K562 (cell line): Measurements from ENCODE around the gene PRRC2C. TPM values are rescaled to one million over a fixed set of nuclear protein-coding genes. Genes with fewer than 3 reads are reported as not detected.

Source experiments
- ATAC-seq: fragments of 200-7000 bp; cut with Tn5 transposase; 3 replicates; pipeline ENCODE4 v1.9.1; 2020; ENCODE audit warnings: moderate library complexity
- BruUV-seq: library from RNA; stranded (reverse); fragments of 400-500 nt; replicated peaks from 2 replicates; lab custom pipeline; 2021; lab: Mats Ljungman, UMichigan
- CTCF ChIA-PET: fragments of 300-600 bp; formaldehyde crosslinking; extraction: SDS; loops from one replicate; lab custom pipeline; 2021; ENCODE audit warnings: low intra/inter-chr PET ratio; lab: Yijun Ruan, JAX
- POLR2A ChIA-PET: fragments of 300-600, 350-650 bp; sonication (Branson Sonifier 250); formaldehyde crosslinking; extraction: SDS; loops from one replicate; lab custom pipeline; 2021; ENCODE audit warnings: antibody characterized with exemption, inconsistent platforms; lab: Yijun Ruan, JAX
- DNase-seq, 4 experiments: peaks; one replicate each; pipeline versions ENCODE4 v3.0.0 to v3.0.0-alpha.2; 2011 to 2018; ENCODE audit warnings: low spot score in 3 of 4, mixed read lengths in 3 of 4; ENCODE audit errors: extremely low read depth in 1 of 4
- FAIRE-seq: peaks from 2 replicates; lab custom pipeline; 2011; peaks lifted over from hg19 to GRCh38; lab: Jason Lieb, UNC
- H2AFZ ChIP-seq: 2 replicates; pipeline ENCODE4 v1.6.0; 2011; ENCODE audit warnings: low read depth, low read length, control low read depth, inconsistent platforms
- H3K27ac ChIP-seq: fragments of 200-600 bp; 3 replicates; pipeline ENCODE4 v1.8.0; 2011; ENCODE audit warnings: low read depth, mild to moderate bottlenecking, control low read depth, inconsistent platforms, low read length, moderate library complexity, mixed read lengths; ENCODE audit errors: extremely low read depth
- H3K27me3 ChIP-seq, 2 experiments: fragments of 300-600 bp in 1 of 2; 2 replicates in 1 of 2; 3 replicates in 1 of 2; pipeline versions ENCODE4 v1.6.0 to v1.8.0; 2011; ENCODE audit warnings: inconsistent platforms in 2 of 2, low read length in 2 of 2, mild to moderate bottlenecking in 1 of 2, mixed read lengths in 1 of 2, moderate library complexity in 1 of 2; ENCODE audit not compliant: control insufficient read depth in 2 of 2, insufficient read depth in 2 of 2
- H3K36me3 ChIP-seq: fragments of 300-600 bp; 3 replicates; pipeline ENCODE4 v1.8.0; 2011; ENCODE audit warnings: mild to moderate bottlenecking, low read length, inconsistent platforms; ENCODE audit not compliant: control insufficient read depth, insufficient read depth
- H3K4me1 ChIP-seq, 2 experiments: fragments of 200-600 bp in 1 of 2; replicated peaks in 1 of 2; 2 replicates in 1 of 2; 3 replicates in 1 of 2; pipeline versions ENCODE4 v1.5.1 to v1.8.0; 2011; ENCODE audit warnings: inconsistent platforms in 2 of 2, low read length in 2 of 2, mild to moderate bottlenecking in 1 of 2, mixed read lengths in 1 of 2, moderate library complexity in 1 of 2; ENCODE audit not compliant: control insufficient read depth in 2 of 2, insufficient read depth in 2 of 2
- H3K4me2 ChIP-seq: 2 replicates; pipeline ENCODE4 v1.6.1; 2011; ENCODE audit warnings: low read length, control low read depth, inconsistent platforms, mixed read lengths; ENCODE audit not compliant: insufficient read depth
- H3K4me3 ChIP-seq: fragments of 200-600 bp; sonication (generic), shearing (Covaris generic); 2 replicates; pipeline ENCODE4 v1.5.1; 2016; ENCODE audit warnings: control low read depth, inconsistent platforms
- H3K79me2 ChIP-seq: fragments of 200-600 bp; 3 replicates; pipeline ENCODE4 v1.8.0; 2011; ENCODE audit warnings: low read length, inconsistent platforms; ENCODE audit not compliant: control insufficient read depth, insufficient read depth
- H3K9ac ChIP-seq, 2 experiments: 2 replicates each; pipeline versions ENCODE4 v1.6.0 to v1.6.1; 2011; ENCODE audit warnings: low read depth in 2 of 2, low read length in 2 of 2, control low read depth in 1 of 2, inconsistent platforms in 1 of 2, mild to moderate bottlenecking in 1 of 2, mixed read lengths in 1 of 2; ENCODE audit not compliant: insufficient read depth in 1 of 2
- H3K9me1 ChIP-seq: one replicate; pipeline ENCODE4 v1.6.0; 2011; ENCODE audit warnings: inconsistent platforms, mild to moderate bottlenecking, low read length, moderate library complexity; ENCODE audit not compliant: control insufficient read depth, insufficient read depth
- H3K9me3 ChIP-seq: replicated peaks from 2 replicates; pipeline ENCODE4 v1.5.1; 2011; ENCODE audit warnings: low read depth, low read length, inconsistent platforms; ENCODE audit not compliant: control insufficient read depth, insufficient read depth
- H4K20me1 ChIP-seq: replicated peaks from 2 replicates; pipeline ENCODE4 v1.6.1; 2011; ENCODE audit warnings: low read length, inconsistent platforms, mixed read lengths; ENCODE audit not compliant: control insufficient read depth, insufficient read depth
- CREB3 ChIP-seq: fragments of 450-650 bp; conservative IDR thresholded peaks from 2 replicates; pipeline ENCODE4 v1.6.1; 2016; ENCODE audit warnings: missing genetic modification characterization, low read depth, mild to moderate bottlenecking, missing compliant biosample characterization, moderate library complexity
- CREB3L1 ChIP-seq: fragments of 450-650 bp; IDR thresholded peaks from 2 replicates; pipeline ENCODE4 v1.6.1; 2014; ENCODE audit warnings: low read depth, mild to moderate bottlenecking, moderate library complexity, borderline replicate concordance
- FOXK2 ChIP-seq, 2 experiments: fragments of 450-650 bp; IDR thresholded peaks in 1 of 2; conservative IDR thresholded peaks in 1 of 2; 2 replicates each; pipeline ENCODE4 v1.6.1; 2016; ENCODE audit warnings: low read depth in 2 of 2, mild to moderate bottlenecking in 1 of 2
- SFPQ ChIP-seq: fragments of 200-400 bp; formaldehyde crosslinking; IDR thresholded peaks from 2 replicates; pipeline ENCODE4 v1.6.1; 2017; ENCODE audit warnings: mild to moderate bottlenecking, low read depth, low read length, moderate library complexity
- SMARCA4 ChIP-seq: fragments of 450-650 bp; IDR thresholded peaks from 2 replicates; pipeline ENCODE4 v1.6.1; 2016
- ZNF263 ChIP-seq: sonication (generic); formaldehyde crosslinking; IDR thresholded peaks from 2 replicates; pipeline ENCODE4 v1.8.0; 2022; ENCODE audit warnings: mild to moderate bottlenecking, missing genetic modification reagents, borderline replicate concordance
- WGBS: fragments of 100-300 bp; shearing (Covaris generic); methylation state at CpG from one replicate; pipeline ENCODE4 v1.1.6; 2016; ENCODE audit warnings: low coverage, mixed read lengths; ENCODE audit not compliant: insufficient coverage; ENCODE audit errors: missing lambda C conversion rate; 5-methylcytosine and 5-hydroxymethylcytosine counted together
- in situ Hi-C: fragments of 300-500 bp; cut with MboI; formaldehyde crosslinking; loops from 4 replicates; pipeline ENCODE4 v1.15.0; 2018; ENCODE audit warnings: inconsistent platforms, mixed read lengths
- intact Hi-C: fragments of 100-400 bp; cut with micrococcal nuclease; formaldehyde crosslinking; loops from 2 replicates; pipeline ENCODE4 v1.14.2; 2022
- polyA plus RNA-seq, 8 experiments: library from polyadenylated mRNA; depleted of rRNA in 4 of 8; stranded (reverse) in 5 of 8; unstranded in 3 of 8; fragments of >200 nt; fragmentation: Nextera tagmentation in 2 of 8; fragmentation: Illumina TruSeq in 1 of 8; extraction: Ambion mirVana in 2 of 8; extraction: Trizol in 1 of 8; gene quantifications; 2 replicates each; pipeline versions ENCODE4 v1.2.1 to v1.2.3, GENCODE V29; 2011 to 2014; ENCODE audit warnings: inconsistent platforms in 1 of 8, missing spikeins in 1 of 8
- total RNA-seq, 7 experiments: library from RNA; depleted of rRNA in 6 of 7; stranded (reverse); fragments of >200 nt in 6 of 7; fragmentation: Illumina TruSeq in 2 of 7; extraction: Trizol in 2 of 7; gene quantifications; 2 replicates each; pipeline versions ENCODE4 v1.2.1 to v1.2.3, GENCODE V29; 2011 to 2021; ENCODE audit warnings: low replicate concordance in 1 of 7

The PRRC2C gene
- total and polyA plus RNA-seq, 9 of the 15 experiments (the other 6 are each of a cell fraction or from before 2014, with no cell fraction given), result 61.9 to 237 (median 105) TPM

GRCh38 chr1:171640225-171640624 is 154.9 kb downstream of the PRRC2C start:
- no peak overlapping the region for H3K27ac ChIP-seq
- H3K36me3 ChIP-seq, result no peaks in the 10 kb centered on the region
- ChIA-PET POLR2A (interaction anchor here (0.6 kb wide), 1 partner anchor 89 kb away, joined by 4 read pairs; no protein-coding TSS in a partner anchor), CTCF (no interaction called here)
- ATAC-seq (no peak), FAIRE-seq (no peak), DNase-seq (no peak)
- in situ Hi-C loops (loop anchor here (5.0 kb wide), 1 partner anchor 342 kb away; no protein-coding TSS in a partner anchor), intact Hi-C loops (loop anchor here (10.0 kb wide), 1 partner anchor 785 kb away; the partner anchor contains the start of gene C1orf105)
- H3K4me1 ChIP-seq, result peaks cover 0 to 2% of the 10 kb centered on the region in 2 experiments; a peak in 2 of 5 replicates
- H3K4me3 ChIP-seq, result no peak overlapping the region
- peaks cover 2 to 35% of the 10 kb centered on the region in 2 experiments; a peak in 3 of 5 replicates for H3K27me3 ChIP-seq
- no peak overlapping the region for H3K4me2 ChIP-seq
- no peaks in the 10 kb centered on the region for H3K9me1 ChIP-seq
- H2AFZ ChIP-seq, result no peak overlapping the region
- H3K79me2 ChIP-seq, result no peaks in the 10 kb centered on the region
- no peak for TF ChIP-seq ZNF263 (CRISPR knock-in tag)
- no peak for TF ChIP-seq CREB3L1
- no peak for TF ChIP-seq SMARCA4
- TF ChIP-seq SFPQ, result no peak
- TF ChIP-seq CREB3 (tag), result no peak
- TF ChIP-seq FOXK2 (conservative IDR thresholded peaks at IDR 0.05 in 1 of 2, IDR thresholded peaks at IDR 0.05 in 1 of 2; ENCODE audit: low read depth in 2 of 2), result no peak
- no peaks in the 10 kb centered on the region for H3K9me3 ChIP-seq
- no TSS peak for BruUV-seq
- 38% methylated on average over 1 of the region's 1 CpG for WGBS
- H4K20me1 ChIP-seq, result no peaks in the 10 kb centered on the region
- H3K9ac ChIP-seq, result no peak overlapping the region
